Activated CD8-positive, alpha-beta memory T cell treated with anti-CD3 and anti-CD28 coated beads, Interleukin-2, amount 50 U/mL, for 4 hours (primary cell): ENCODE results near the gene PCMTD2.
"Not testable (repeated sequence)": the region's sequence is repeated elsewhere in the genome, so short reads cannot be mapped to it uniquely, and the experiment has no call there.

Source experiments
- DNase-seq: peaks from one replicate; pipeline ENCODE4 v3.0.0-alpha.2; 2020

Gene PCMTD2

GRCh38 chr20:64224351-64225170 is 31.0 kb upstream of the PCMTD2 start:
- DNase-seq = no peak

- DNase-seq = no peak
Observed at GRCh38 chr20:64225171-64225595, 30.4 kb upstream of the PCMTD2 start.

- no peak for DNase-seq
Observed at GRCh38 chr20:64225828-64226598, 29.5 kb upstream of the PCMTD2 start.

GRCh38 chr20:64226686-64227580 is 28.6 kb upstream of the PCMTD2 start:
- DNase-seq = no peak

GRCh38 chr20:64228086-64228653 is 27.4 kb upstream of the PCMTD2 start:
- DNase-seq = no peak

GRCh38 chr20:64228751-64229506 is 26.6 kb upstream of the PCMTD2 start:
- DNase-seq = no peak

GRCh38 chr20:64229507-64230061 is 26.0 kb upstream of the PCMTD2 start:
- no peak for DNase-seq

- no peak for DNase-seq
Observed at GRCh38 chr20:64230461-64231145, 24.9 kb upstream of the PCMTD2 start.

GRCh38 chr20:64231621-64232550 is 23.7 kb upstream of the PCMTD2 start:
- no peak for DNase-seq

GRCh38 chr20:64232794-64233193 is 22.8 kb upstream of the PCMTD2 start:
- DNase-seq = no peak

GRCh38 chr20:64233725-64234124 is 21.8 kb upstream of the PCMTD2 start:
- DNase-seq = no peak

- DNase-seq = no peak
Observed at GRCh38 chr20:64234291-64234791, 21.2 kb upstream of the PCMTD2 start.

GRCh38 chr20:64234921-64235565 is 20.5 kb upstream of the PCMTD2 start:
- not testable (repeated sequence) for DNase-seq

GRCh38 chr20:64236137-64237088 is 19.1 kb upstream of the PCMTD2 start:
- no peak for DNase-seq

GRCh38 chr20:64237316-64237715 is 18.2 kb upstream of the PCMTD2 start:
- no peak for DNase-seq

GRCh38 chr20:64238115-64238825 is 17.3 kb upstream of the PCMTD2 start:
- DNase-seq = no peak

- no peak for DNase-seq
Observed at GRCh38 chr20:64238851-64239387, 16.6 kb upstream of the PCMTD2 start.
